Measurements from ENCODE around the gene FAM185A.
"Not testable (repeated sequence)": the region's sequence is repeated elsewhere in the genome, so short reads cannot be mapped to it uniquely, and the experiment has no call there.

DNA sequence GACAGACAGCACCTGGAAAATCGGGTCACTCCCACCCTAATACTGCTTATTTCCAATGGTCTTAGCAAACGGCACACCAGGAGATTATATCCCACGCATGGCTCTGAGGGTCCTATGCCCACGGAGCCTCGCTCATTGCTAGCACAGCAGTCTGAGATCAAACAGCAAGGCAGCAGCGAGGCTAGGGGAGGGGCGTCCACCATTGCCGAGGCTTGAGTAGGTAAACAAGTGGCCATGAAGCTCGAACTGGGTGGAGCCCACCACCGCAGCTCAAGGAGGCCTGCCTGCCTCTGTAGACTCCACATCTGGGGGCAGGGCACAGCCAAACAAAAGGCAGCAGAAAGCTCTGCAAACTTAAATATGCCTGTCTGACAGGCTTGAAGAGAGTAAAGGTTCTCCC is 32.1 kb downstream of the FAM185A start:
- TF ChIP-seq, protein P1, sequence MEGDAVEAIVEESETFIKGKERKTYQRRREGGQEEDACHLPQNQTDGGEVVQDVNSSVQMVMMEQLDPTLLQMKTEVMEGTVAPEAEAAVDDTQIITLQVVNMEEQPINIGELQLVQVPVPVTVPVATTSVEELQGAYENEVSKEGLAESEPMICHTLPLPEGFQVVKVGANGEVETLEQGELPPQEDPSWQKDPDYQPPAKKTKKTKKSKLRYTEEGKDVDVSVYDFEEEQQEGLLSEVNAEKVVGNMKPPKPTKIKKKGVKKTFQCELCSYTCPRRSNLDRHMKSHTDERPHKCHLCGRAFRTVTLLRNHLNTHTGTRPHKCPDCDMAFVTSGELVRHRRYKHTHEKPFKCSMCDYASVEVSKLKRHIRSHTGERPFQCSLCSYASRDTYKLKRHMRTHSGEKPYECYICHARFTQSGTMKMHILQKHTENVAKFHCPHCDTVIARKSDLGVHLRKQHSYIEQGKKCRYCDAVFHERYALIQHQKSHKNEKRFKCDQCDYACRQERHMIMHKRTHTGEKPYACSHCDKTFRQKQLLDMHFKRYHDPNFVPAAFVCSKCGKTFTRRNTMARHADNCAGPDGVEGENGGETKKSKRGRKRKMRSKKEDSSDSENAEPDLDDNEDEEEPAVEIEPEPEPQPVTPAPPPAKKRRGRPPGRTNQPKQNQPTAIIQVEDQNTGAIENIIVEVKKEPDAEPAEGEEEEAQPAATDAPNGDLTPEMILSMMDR (IDR thresholded peaks at IDR 0.05; ENCODE audit: borderline replicate concordance, extremely low read depth, low read length, poor library complexity, severe bottlenecking) = not testable (repeated sequence)
- TF ChIP-seq EZH2 (IDR thresholded peaks at IDR 0.05; ENCODE audit: borderline replicate concordance, low read depth, low read length, severe bottlenecking) = not testable (repeated sequence)

All from DND-41 (cell line).